Left ventricle myocardium inferior (tissue), 1 donor: ENCODE data around the gene SYTL3. TPM values are rescaled to one million over a fixed set of nuclear protein-coding genes. Genes with fewer than 3 reads are reported as not detected.

Experiments
- DNase-seq: peaks from one replicate; pipeline ENCODE4 v3.0.0-alpha.2; 2020
- H3K27ac ChIP-seq: fragments of 200-600 bp; replicated peaks from 2 replicates; pipeline ENCODE4 v1.8.0; 2021
- H3K27me3 ChIP-seq: fragments of 200-600 bp; 2 replicates; pipeline ENCODE4 v1.8.0; 2021; ENCODE audit warnings: low read depth
- H3K36me3 ChIP-seq: fragments of 200-600 bp; 2 replicates; pipeline ENCODE4 v1.8.0; 2021
- H3K4me1 ChIP-seq: fragments of 200-600 bp; 2 replicates; pipeline ENCODE4 v1.8.0; 2021
- H3K4me3 ChIP-seq: fragments of 200-600 bp; 2 replicates; pipeline ENCODE4 v1.8.0; 2021; ENCODE audit warnings: mild to moderate bottlenecking, moderate library complexity
- H3K9me3 ChIP-seq: fragments of 200-600 bp; replicated peaks from 2 replicates; pipeline ENCODE4 v1.8.0; 2021
- intact Hi-C: fragments of 100-400 bp; cut with micrococcal nuclease; formaldehyde crosslinking; loops from one replicate; pipeline ENCODE4 v1.11.0; 2022
- total RNA-seq: library from RNA; stranded (reverse); fragmentation: NEBNext Ultra II Directional; extraction: Animal tissue kit (Norgen Biotek cat#: 25700); gene quantifications from one replicate; pipeline ENCODE4 v1.2.1, GENCODE V29; 2021
- TF ChIP-seq, protein P1 (sequence below): fragments of 200-600 bp; IDR thresholded peaks from 2 replicates; pipeline ENCODE4 v1.8.0; 2021; ENCODE audit warnings: antibody characterized with exemption, mild to moderate bottlenecking, borderline replicate concordance
- donor health status: DM: no; HTN: yes; CAD: no; lungs with severe emphysema.

Gene SYTL3
- total RNA-seq, 1 donor from 2014 or later: 11.2 TPM

GRCh38 chr6:158752613-158753012 is 102.8 kb downstream of the SYTL3 start:
- Histone ChIP-seq H3K9me3 (no peaks in the 10 kb centered on the region), H3K4me1 (peaks cover 24% of the 10 kb centered on the region), H3K4me3 (no peak overlapping the region), H3K27ac (peak overlapping the region; percentile 42), H3K36me3 (peaks cover 6% of the 10 kb centered on the region), H3K27me3 (no peaks in the 10 kb centered on the region)
- TF ChIP-seq, protein P1, sequence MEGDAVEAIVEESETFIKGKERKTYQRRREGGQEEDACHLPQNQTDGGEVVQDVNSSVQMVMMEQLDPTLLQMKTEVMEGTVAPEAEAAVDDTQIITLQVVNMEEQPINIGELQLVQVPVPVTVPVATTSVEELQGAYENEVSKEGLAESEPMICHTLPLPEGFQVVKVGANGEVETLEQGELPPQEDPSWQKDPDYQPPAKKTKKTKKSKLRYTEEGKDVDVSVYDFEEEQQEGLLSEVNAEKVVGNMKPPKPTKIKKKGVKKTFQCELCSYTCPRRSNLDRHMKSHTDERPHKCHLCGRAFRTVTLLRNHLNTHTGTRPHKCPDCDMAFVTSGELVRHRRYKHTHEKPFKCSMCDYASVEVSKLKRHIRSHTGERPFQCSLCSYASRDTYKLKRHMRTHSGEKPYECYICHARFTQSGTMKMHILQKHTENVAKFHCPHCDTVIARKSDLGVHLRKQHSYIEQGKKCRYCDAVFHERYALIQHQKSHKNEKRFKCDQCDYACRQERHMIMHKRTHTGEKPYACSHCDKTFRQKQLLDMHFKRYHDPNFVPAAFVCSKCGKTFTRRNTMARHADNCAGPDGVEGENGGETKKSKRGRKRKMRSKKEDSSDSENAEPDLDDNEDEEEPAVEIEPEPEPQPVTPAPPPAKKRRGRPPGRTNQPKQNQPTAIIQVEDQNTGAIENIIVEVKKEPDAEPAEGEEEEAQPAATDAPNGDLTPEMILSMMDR: peak; percentile 39
- intact Hi-C loops: no loop called here
- peak; percentile 48 for DNase-seq

DNA sequence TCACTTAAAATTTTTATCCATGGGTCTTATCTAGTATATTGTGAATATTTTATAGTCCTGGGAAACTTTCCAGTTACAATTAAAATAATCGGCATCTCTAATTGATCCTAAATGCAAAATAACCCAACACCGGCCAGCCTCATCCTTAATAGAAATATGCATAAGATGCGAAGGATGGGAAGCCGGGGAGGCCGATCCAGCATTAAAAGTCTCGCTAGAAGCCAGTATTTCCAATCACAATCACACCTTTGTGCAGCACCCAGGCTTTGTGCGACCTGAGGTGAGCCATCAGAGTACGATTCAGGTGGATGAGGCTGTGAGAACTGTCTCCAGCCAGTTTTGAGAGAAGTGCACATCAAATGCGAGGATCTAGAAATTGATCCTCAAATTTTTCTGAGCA is 104.0 kb downstream of the SYTL3 start:
- peaks cover 6% of the 10 kb centered on the region for H3K36me3 ChIP-seq
- intact Hi-C loops: no loop called here
- no peak overlapping the region for H3K27ac ChIP-seq
- H3K9me3 ChIP-seq: no peaks in the 10 kb centered on the region
- TF ChIP-seq, protein P1: no peak
- H3K4me1 ChIP-seq: peaks cover 30% of the 10 kb centered on the region
- H3K27me3 ChIP-seq: no peaks in the 10 kb centered on the region
- H3K4me3 ChIP-seq: no peak overlapping the region
- DNase-seq: no peak

DNA sequence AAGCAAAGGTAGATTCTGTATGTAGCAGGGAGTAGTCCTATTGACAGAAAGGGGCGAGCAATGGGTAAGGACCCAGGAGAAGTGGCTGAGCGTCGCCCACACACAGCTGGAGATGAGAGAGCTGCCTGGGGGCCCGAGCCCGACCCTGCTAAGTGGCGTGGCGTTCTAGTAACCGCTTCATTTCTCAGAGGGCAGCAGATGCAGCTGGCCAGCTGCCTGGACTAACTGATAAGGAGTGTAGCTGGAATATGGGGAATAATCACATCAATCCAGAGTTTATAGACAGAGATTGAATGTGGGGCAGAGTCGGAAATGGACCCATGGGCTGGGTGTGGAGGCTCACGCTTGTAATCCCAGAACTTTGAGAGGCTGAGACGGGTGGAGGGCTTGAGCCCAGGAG is 104.9 kb downstream of the SYTL3 start:
- no peaks in the 10 kb centered on the region for H3K9me3 ChIP-seq
- H3K4me1 ChIP-seq: peaks cover 30% of the 10 kb centered on the region
- intact Hi-C loops: no loop called here
- no peak for DNase-seq
- peaks cover 6% of the 10 kb centered on the region for H3K36me3 ChIP-seq
- TF ChIP-seq, protein P1: no peak
- no peak overlapping the region for H3K4me3 ChIP-seq
- H3K27me3 ChIP-seq: no peaks in the 10 kb centered on the region
- no peak overlapping the region for H3K27ac ChIP-seq

DNA sequence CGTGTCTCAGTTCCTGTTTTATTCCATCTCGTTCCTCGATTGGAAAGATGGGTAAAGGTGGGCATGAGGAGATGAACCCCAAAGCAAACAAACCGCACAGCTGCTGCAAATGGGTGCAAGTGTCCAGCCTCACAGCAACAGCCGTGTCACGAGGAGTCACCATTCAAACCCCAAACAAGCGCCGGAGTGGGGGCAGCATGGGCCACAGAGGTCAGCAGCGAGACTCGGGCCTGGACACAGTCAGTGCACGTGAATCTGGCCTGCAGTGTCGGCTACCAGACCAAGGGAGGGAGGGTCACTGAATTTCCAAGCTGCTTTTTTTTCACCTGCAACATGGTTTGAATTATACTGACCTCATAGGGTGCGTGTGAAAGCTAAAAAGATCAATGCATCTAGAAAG is 105.8 kb downstream of the SYTL3 start:
- Histone ChIP-seq H3K27ac (no peak overlapping the region), H3K4me3 (no peak overlapping the region), H3K27me3 (no peaks in the 10 kb centered on the region), H3K36me3 (peaks cover 6% of the 10 kb centered on the region), H3K9me3 (no peaks in the 10 kb centered on the region), H3K4me1 (peaks cover 30% of the 10 kb centered on the region)
- intact Hi-C loops: no loop called here
- TF ChIP-seq, protein P1: no peak
- DNase-seq: no peak

- TF ChIP-seq, protein P1: no peak
- peaks cover 6% of the 10 kb centered on the region for H3K36me3 ChIP-seq
- peaks cover 30% of the 10 kb centered on the region for H3K4me1 ChIP-seq
- no peak overlapping the region for H3K27ac ChIP-seq
- intact Hi-C loops: no loop called here
- DNase-seq: no peak
- H3K9me3 ChIP-seq: no peaks in the 10 kb centered on the region
- no peak overlapping the region for H3K4me3 ChIP-seq
- H3K27me3 ChIP-seq: no peaks in the 10 kb centered on the region
Observed at GRCh38 chr6:158756126-158756525, 106.3 kb downstream of the SYTL3 start.
